GM18868 (cell line): ENCODE measurements around the gene FAM81B.
"Not testable (repeated sequence)": the region's sequence is repeated elsewhere in the genome, so short reads cannot be mapped to it uniquely, and the experiment has no call there.

Source experiments
- ATAC-seq: cut with Tn5 transposase; IDR thresholded peaks from one replicate; pipeline ENCODE4 v1.9.1; 2021; ENCODE audit warnings: mild to moderate bottlenecking, moderate library complexity; ENCODE audit not compliant: unreplicated experiment

The FAM81B gene, protein sequence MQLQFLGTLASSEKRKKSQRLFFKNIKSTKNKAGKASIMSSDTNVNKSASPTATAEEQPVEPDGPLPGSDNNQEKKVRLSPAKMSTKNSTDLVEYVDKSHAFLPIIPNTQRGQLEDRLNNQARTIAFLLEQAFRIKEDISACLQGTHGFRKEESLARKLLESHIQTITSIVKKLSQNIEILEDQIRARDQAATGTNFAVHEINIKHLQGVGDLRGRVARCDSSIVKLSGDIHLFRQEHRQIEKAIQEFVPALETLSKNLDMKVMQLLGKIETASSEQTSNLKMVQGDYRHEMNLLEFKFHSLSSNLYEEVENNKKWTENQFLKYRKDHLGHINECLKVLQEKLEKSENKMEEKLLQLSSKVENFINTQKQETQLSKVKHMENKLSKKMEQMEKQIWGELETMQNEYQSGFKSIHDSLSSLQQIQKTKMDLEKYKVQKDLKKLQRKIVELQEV

GRCh38 chr5:95390812-95391492 lies at the start of gene FAM81B:
Gene FAM81B, plus strand, starts transcription at chr5:95391366. Its CDS starts 24 bp downstream, at chr5:95391390.
- peak; percentile 57 for ATAC-seq

DNA sequence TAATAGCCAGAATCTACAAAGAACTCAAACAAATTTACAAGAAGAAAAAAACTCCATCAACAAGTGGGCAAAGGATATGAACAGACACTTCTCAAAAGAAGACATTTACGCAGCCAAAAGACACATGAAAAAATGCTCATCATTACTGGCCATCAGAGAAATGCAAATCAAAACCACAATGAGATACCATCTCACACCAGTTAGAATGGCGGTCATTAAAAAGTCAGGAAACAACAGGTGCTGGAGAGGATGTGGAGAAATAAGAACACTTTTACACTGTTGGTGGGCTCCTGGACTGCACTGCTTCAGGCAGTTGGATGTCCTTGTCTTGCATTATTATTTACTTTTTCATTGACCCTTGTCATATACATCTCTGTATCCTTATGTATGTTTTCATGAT lies 49.7 kb upstream of the FAM81B start:
- ATAC-seq = not testable (repeated sequence)

GRCh38 chr5:95347506-95348120 lies 43.6 kb upstream of the FAM81B start:
- ATAC-seq = no peak

GRCh38 chr5:95350631-95351030 lies 40.5 kb upstream of the FAM81B start:
- ATAC-seq = no peak

GRCh38 chr5:95352691-95353090 lies 38.5 kb upstream of the FAM81B start:
- ATAC-seq = no peak

- no peak for ATAC-seq
These were observed 32.8 kb upstream of the FAM81B start for GRCh38 chr5:95358320-95358719.

DNA sequence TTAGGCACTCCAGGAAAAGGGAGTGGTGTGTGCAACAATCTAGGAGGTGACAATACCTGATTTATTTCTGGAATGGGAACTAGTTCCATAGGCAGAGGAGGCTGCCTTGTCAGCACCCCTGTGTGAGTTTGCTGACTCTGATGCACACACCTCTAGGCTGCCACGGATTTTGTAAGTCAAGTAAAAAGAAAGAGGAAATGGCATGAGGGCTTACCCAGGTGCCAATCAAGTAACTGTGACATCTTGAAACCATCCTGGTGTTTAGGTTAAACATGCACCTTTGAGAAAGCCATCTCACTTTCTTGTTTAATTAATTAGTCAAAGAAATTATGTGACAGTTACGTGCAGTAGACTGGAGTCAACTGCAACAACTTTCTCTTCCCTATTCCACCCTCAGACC lies 32.3 kb upstream of the FAM81B start:
- ATAC-seq = no peak

DNA sequence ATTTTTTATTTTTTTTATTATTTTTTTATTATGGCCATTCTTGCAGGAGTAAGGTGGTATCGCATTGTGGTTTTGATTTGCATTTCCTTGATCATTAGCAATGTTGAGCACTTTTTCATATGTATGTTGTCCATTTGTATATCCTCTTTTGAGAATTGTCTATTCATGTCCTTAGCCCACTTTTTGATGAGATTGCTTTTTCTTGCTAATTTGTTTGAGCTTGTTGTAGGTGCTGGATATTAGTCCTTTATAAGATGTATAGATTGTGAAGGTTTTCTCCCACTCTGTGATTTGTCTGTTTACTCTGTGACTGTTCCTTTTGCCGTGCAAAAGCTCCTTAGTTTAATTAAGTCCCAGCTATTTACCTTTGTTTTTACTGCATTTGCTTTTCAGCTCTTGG lies 30.5 kb upstream of the FAM81B start:
- ATAC-seq = not testable (repeated sequence)

GRCh38 chr5:95365302-95366095 lies 25.7 kb upstream of the FAM81B start:
- ATAC-seq = no peak

DNA sequence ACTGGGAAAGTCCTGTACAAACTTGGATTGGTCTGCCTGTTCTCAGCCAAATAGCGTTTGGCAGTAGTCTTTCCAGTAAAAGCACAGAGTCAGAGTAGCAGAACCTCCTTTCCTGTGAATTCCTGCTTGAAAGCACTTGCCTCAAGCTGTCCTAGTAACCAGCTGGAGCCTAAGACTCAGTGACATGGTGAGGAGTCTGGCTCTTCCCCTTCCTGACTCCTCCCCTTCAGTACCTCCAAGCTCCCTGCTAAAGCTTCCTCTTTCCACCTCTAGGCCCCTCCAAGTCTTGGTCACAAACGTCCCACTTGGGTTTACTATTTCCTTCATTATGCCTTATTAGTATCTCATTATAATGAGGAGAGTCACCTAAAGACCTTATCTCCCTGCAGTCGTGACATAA lies 21.4 kb upstream of the FAM81B start:
- no peak for ATAC-seq

DNA sequence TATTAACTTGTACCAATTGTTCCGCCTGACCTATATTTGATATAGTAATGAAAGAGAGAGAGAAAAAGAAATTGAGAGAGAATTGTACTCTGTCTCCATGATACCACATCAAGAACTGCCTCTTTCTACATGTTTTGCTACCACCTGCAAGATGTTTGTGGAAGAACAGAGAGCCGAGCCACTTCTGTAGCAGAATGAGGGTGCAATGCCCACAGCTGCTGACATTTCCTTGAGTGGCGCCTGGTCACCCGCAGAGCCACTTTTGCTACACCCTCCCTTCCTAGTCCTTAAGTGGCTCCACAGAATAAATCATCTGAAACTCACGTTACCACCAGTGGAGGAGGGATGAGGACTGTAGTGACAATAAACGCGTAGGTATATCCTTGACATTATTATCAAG lies 17.1 kb upstream of the FAM81B start:
- ATAC-seq = no peak

- ATAC-seq = no peak
These were observed 15.6 kb upstream of the FAM81B start for GRCh38 chr5:95375591-95375990.

GRCh38 chr5:95379133-95379532 lies 12.0 kb upstream of the FAM81B start:
- ATAC-seq = no peak

GRCh38 chr5:95380103-95380628 lies 11.0 kb upstream of the FAM81B start:
- ATAC-seq = no peak

DNA sequence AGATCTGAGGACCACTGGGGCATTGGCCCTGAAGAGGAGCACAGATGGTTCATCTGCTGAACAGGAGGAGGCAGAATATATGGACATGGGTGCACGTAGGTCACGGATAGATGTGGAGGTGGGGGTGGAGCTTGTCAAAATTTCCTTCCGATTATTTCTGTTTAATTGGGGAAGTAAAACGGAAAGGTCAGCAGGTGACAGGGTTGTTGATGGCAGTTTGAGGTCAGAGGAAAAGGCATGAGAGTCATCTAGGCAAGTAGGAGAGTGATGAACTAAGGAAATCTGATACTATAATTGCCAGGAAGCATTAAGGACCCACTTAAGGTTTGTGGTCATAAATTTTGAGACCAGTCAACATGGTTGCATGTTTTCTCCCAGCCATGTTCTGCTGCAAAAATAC lies 8.4 kb upstream of the FAM81B start:
- ATAC-seq = no peak

GRCh38 chr5:95384485-95385213 lies 6.5 kb upstream of the FAM81B start:
- no peak for ATAC-seq

- ATAC-seq = no peak
These were observed 5.8 kb upstream of the FAM81B start for GRCh38 chr5:95385334-95385733.

GRCh38 chr5:95391965-95392364 lies 799 bp downstream of the FAM81B start:
- ATAC-seq = not testable (repeated sequence)

DNA sequence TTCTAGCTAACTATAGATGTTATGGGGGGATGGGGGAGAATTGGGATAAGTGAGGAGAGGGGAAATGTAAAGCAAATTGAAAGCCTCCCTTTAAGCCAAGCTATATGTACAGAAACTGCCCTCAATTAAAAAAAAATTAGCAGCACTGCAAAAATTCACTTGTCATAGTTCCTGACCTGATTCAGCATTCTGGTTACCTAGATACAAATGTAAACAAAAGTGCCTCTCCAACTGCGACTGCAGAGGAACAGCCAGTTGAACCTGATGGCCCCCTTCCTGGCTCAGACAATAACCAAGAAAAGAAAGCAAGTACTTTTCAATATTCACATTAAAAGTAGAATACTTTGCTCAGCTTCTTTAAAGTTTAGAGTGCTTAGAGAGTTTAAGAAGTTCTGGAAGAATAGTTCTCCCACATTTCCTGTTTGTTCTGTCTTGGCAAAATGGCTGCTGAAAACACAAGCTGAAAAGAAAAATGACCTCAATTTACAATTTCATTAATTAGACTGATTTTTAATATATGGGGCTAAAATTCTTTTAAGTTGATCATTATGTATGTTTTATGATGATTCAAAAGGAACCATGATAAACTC lies 1.5 kb downstream of the FAM81B start:
- no peak for ATAC-seq

GRCh38 chr5:95393279-95393678 lies 2.1 kb downstream of the FAM81B start:
- ATAC-seq = no peak
